ENCODE data around the gene SLC8A3.

Gene SLC8A3

GRCh38 chr14:70033116-70033515, 155.6 kb downstream of the SLC8A3 start:
- DNase-seq (ENCODE audit: low read depth), result no peak
- H3K4me3 ChIP-seq (ENCODE audit: control insufficient read depth, low read depth, low read length), result no peak overlapping the region
- no peak for TF ChIP-seq CTCF (IDR thresholded peaks at IDR 0.05; ENCODE audit: control insufficient read depth, insufficient read depth, low read depth, low read length, missing control alignments)

GRCh38 chr14:70032447-70032846, 156.3 kb downstream of the SLC8A3 start:
- TF ChIP-seq CTCF (IDR thresholded peaks at IDR 0.05; ENCODE audit: control insufficient read depth, insufficient read depth, low read depth, low read length, missing control alignments), result no peak
- H3K4me3 ChIP-seq (ENCODE audit: control insufficient read depth, low read depth, low read length), result no peak overlapping the region
- DNase-seq (ENCODE audit: low read depth), result no peak

GRCh38 chr14:70032016-70032415, 156.7 kb downstream of the SLC8A3 start:
- DNase-seq (ENCODE audit: low read depth), result no peak
- TF ChIP-seq CTCF (IDR thresholded peaks at IDR 0.05; ENCODE audit: control insufficient read depth, insufficient read depth, low read depth, low read length, missing control alignments), result no peak

GRCh38 chr14:70029296-70030132, 159.2 kb downstream of the SLC8A3 start:
- no peak for DNase-seq (ENCODE audit: low read depth)
- H3K4me3 ChIP-seq (ENCODE audit: control insufficient read depth, low read depth, low read length), result no peak overlapping the region
- no peak for TF ChIP-seq CTCF (IDR thresholded peaks at IDR 0.05; ENCODE audit: control insufficient read depth, insufficient read depth, low read depth, low read length, missing control alignments)

More at GRCh38 chr14:70032016-70032415, 156.7 kb downstream of the SLC8A3 start:
- H3K4me3 ChIP-seq (ENCODE audit: control insufficient read depth, low read depth, low read length), result no peak overlapping the region

- TF ChIP-seq CTCF (IDR thresholded peaks at IDR 0.05; ENCODE audit: control insufficient read depth, insufficient read depth, low read depth, low read length, missing control alignments), result peak; percentile 86
- no peak overlapping the region for H3K4me3 ChIP-seq (ENCODE audit: control insufficient read depth, low read depth, low read length)
- DNase-seq (ENCODE audit: low read depth), result no peak
These were observed 160.8 kb downstream of the SLC8A3 start for GRCh38 chr14:70027785-70028428.

GRCh38 chr14:70023871-70024270, 164.9 kb downstream of the SLC8A3 start:
- no peak for TF ChIP-seq CTCF (IDR thresholded peaks at IDR 0.05; ENCODE audit: control insufficient read depth, insufficient read depth, low read depth, low read length, missing control alignments)
- H3K4me3 ChIP-seq (ENCODE audit: control insufficient read depth, low read depth, low read length), result no peak overlapping the region
- DNase-seq (ENCODE audit: low read depth), result no peak
